Epithelial cell of esophagus (primary cell): ENCODE results near the gene EFHC1.
"Not testable (repeated sequence)": the region's sequence is repeated elsewhere in the genome, so short reads cannot be mapped to it uniquely, and the experiment has no call there.

Source experiments
- DNase-seq: peaks from one replicate; pipeline ENCODE4 v3.0.0; 2010; ENCODE audit warnings: low read depth
- H3K4me3 ChIP-seq: 2 replicates; pipeline ENCODE4 v1.5.1; 2011; ENCODE audit warnings: mild to moderate bottlenecking, low read length, control low read depth
- TF ChIP-seq, protein P1 (sequence below): IDR thresholded peaks from 2 replicates; pipeline ENCODE4 v1.5.1; 2011; ENCODE audit warnings: low read depth, mild to moderate bottlenecking, low read length, control low read depth, inconsistent platforms; ENCODE audit not compliant: insufficient read depth; ENCODE audit errors: missing control alignments

The EFHC1 gene

DNA sequence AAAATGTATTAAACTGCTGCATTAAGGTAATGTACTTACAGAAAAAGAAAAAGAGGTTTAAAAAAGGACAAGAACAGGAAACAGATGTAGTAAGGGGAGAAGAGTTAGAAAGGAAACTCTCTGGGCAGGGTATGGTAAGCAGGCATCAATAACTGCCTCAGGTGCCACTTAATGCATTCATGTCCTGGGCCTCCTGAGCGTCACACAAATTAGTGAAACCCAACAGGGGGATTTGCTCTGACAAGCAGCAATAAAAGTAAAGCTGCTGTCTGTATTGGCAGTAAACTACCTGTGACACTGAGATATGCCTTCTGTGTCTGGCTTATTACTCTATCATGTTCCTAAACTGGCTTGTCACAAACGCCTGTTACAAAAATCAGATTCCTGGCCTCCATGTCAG, 1.5 kb upstream of the EFHC1 start:
- DNase-seq, result no peak
- TF ChIP-seq, protein P1, sequence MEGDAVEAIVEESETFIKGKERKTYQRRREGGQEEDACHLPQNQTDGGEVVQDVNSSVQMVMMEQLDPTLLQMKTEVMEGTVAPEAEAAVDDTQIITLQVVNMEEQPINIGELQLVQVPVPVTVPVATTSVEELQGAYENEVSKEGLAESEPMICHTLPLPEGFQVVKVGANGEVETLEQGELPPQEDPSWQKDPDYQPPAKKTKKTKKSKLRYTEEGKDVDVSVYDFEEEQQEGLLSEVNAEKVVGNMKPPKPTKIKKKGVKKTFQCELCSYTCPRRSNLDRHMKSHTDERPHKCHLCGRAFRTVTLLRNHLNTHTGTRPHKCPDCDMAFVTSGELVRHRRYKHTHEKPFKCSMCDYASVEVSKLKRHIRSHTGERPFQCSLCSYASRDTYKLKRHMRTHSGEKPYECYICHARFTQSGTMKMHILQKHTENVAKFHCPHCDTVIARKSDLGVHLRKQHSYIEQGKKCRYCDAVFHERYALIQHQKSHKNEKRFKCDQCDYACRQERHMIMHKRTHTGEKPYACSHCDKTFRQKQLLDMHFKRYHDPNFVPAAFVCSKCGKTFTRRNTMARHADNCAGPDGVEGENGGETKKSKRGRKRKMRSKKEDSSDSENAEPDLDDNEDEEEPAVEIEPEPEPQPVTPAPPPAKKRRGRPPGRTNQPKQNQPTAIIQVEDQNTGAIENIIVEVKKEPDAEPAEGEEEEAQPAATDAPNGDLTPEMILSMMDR, result no peak
- H3K4me3 ChIP-seq, result no peak overlapping the region

DNA sequence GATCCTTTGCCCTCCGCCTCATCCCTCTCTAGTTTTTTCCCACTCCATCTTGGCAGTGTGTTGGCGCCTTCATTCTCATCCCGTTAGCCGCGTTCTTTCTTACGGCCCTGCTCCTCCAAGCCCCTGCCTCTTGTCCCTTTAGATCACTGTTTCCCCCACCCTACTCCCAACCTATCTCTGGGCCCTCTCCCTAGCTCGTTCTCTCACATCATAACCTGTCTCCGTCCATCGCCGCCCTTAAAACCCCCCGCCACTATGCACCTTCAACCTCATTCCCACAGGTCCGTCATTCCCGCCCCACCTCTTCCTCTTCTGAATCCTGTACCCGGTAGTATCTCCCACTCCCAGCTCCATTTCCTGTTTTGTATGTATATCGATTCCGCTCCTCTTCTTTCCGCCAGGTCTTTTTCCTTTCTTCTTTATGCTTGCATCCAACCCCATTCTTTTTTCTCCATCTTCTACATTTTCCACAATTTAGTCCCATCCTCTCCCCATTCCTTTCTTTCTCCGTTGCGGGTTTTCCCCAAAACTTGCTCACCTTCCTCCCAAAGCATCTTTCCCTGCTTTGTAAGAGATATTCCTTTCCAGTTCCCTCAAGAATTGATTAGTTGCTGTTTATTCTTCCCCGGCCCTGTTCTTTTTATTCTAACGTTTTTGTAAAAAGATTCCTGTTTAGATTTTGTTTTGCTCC, 671 bp downstream of the EFHC1 start:
- peak; percentile 50 for DNase-seq
- peak overlapping the region; percentile 69 for H3K4me3 ChIP-seq
- TF ChIP-seq, protein P1, result no peak

DNA sequence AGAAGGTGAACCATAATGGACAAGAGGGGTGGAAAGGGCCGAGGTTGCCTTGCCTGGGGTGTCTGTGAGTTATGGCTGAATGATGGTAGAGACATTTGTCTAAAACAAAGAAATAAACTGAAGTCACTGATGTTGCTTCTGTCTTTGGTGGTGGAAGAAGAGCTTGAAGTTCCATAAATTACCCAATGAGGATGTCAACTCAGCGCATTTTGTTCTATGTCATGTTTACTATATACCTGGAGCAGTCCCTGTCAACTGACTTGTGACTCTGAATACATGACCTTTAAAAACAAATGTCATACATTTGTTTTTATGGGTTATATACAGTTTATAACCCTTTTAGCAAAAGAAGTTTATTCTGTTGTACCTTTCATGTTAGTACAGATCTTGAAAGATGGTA, 2.0 kb downstream of the EFHC1 start:
- TF ChIP-seq, protein P1, result no peak
- H3K4me3 ChIP-seq, result no peak overlapping the region
- no peak for DNase-seq

DNA sequence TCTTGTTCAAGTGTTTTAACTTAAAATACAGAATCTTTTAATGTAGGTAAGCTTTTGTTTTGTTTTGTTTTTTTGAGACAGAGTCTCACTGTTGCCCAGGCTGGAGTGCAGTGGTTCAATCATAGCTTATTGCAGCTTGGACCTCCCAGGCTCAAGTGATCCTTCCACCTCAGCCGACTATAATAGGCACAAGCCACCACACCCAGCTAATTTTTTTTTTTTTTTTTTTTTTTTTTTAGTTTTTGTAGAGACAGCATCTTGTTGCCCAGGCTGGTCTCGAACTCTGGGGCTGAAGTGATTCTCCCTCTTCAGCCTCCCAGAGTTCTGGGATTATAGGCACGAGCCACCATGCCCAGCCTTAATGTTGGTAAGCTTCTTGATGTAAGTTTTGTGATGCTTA, 3.3 kb downstream of the EFHC1 start:
- no peak overlapping the region for H3K4me3 ChIP-seq
- no peak for DNase-seq
- TF ChIP-seq, protein P1, result no peak

DNA sequence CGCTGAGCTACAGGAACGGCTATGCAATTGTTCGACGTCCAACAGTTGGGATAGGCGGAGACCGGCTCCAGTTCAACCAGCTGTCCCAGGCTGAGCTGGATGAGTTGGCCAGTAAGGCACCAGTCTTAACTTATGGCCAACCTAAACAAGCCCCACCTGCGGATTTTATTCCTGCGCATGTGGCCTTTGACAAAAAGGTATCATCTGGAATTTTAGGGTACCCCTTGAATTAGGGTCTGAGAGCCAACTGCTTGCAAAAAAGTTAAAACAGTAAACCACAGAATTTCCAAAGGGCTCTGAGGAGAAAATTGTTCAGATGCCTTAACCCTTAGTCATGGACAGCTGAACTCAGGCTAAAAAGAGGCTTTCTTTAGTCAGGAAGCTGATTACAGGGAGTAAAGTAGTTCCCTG, 3.8 kb downstream of the EFHC1 start:
- peak; percentile 69 for DNase-seq
- TF ChIP-seq, protein P1, result no peak
- H3K4me3 ChIP-seq, result no peak overlapping the region

DNA sequence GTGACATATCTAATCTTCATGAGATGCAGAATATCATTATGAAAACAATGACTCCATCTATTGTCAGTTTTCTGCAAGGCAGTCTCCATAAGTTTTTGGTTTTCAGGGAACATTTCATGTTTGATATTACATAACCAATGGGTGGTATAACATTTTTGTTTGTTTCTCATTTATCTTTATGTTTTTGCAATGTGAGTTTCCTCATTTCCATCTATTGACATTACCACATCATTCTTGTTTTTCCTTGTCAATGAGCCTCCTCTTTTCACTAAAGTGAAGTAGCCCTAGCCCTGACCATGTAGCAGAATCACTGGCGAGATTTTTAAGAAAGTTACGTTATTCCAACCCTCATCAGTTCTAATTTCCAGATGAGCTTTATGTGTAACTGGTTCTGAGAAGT, 4.4 kb downstream of the EFHC1 start:
- DNase-seq, result no peak
- no peak overlapping the region for H3K4me3 ChIP-seq
- TF ChIP-seq, protein P1, result no peak

DNA sequence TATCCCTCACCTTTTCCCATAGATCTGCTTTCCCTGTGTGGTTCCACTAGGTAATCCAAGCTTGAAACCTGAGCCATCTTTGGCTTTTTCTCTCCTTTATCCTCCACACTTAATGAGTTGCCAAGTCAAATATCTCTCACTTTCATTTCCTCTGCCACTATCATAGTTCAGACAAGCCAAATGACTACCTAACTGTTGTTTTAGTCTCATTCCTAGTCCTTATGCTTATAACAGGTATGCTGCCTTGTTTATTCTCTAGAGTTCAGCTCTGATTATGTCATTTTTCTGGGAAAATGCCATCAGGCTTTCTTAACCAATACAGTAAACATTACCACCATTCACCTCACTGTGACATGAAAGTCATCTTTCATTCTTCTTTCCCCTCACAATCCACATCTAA, 6.5 kb downstream of the EFHC1 start:
- DNase-seq, result no peak
- TF ChIP-seq, protein P1, result no peak
- no peak overlapping the region for H3K4me3 ChIP-seq

DNA sequence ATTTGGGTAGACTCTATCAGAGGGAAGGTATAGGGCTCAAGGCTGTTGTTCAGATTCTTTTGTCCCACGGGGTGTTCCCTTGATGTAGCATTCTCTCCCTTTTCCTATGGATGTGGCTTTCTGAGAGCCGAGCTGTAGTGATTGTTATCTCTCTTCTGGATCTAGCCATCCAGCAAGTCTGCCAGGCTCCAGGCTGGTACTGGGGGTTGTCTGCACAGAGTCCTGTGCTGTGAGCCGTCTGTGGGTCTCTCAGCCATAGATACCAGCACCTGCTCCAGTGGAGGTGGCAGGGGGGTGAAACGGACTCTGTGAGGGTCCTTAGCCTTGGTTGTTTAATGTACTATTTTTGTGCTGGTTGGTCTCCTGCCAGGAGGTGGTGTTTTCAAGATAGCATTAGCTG, 13.2 kb downstream of the EFHC1 start:
- H3K4me3 ChIP-seq, DNase-seq: not testable (repeated sequence)
